A549 treated with AZD2906 at 1 μM for 4 hours (cell line): ENCODE results near the gene C16orf90. TPM values are rescaled to one million over a fixed set of nuclear protein-coding genes. Genes with fewer than 3 reads are reported as not detected.

Source experiments
- total RNA-seq: library from RNA; stranded (reverse); fragments of 200-300 nt; extraction: Qiagen RNA extraction; gene quantifications from 5 replicates; pipeline ENCODE4 v1.2.3, GENCODE V29; 2022

Gene C16orf90
- total RNA-seq: not detected in 5 replicates

DNA sequence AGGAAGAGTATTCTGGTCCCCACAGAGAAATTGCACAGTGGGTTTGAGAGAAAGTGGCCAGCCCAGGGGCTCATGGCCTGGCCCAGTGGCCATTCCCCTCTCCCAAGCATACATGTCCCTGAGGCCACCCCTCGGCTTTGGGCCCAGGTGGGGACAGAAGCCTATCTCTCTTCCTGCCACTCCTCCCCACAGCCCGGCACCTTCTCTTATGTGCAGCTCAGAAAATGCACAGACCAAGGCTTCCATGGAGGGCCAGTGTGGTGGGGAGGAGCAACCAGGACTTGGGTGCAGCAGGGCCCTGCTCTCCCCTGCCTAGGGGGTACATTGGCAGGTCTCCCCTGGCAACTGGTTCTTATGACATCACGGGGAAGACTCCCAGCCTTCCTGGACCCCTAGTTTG, at the start of gene C16orf90:
TSS of gene C16orf90 (minus strand) at position 314 of the 400 bp plus-strand sequence. CDS start at position 246, 68 bp downstream.

Other genes starting within 250 kb of the C16orf90 start
- 0.02 to 0.05 TPM (median 0.02 TPM) in 3 of 5 replicates, not detected in the others for gene MEFV, start 238.9 kb downstream of the C16orf90 start, total RNA-seq
- gene ZNF263, start 212.0 kb downstream of the C16orf90 start, total RNA-seq: 33.6 to 39.0 TPM (median 34.1 TPM) in 5 replicates
- gene TIGD7, start 190.1 kb downstream of the C16orf90 start, total RNA-seq: 0.72 to 1.4 TPM (median 1.2 TPM) in 5 replicates
- 9.5 to 10.4 TPM (median 9.7 TPM) in 5 replicates for gene ZNF75A, start 190.0 kb downstream of the C16orf90 start, total RNA-seq
- gene OR2C1, start 139.6 kb downstream of the C16orf90 start, total RNA-seq: not detected in 5 replicates
- 10.8 to 18.4 TPM (median 14.8 TPM) in 5 replicates for gene ZSCAN32, start 94.5 kb downstream of the C16orf90 start, total RNA-seq
- 12.3 to 14.5 TPM (median 12.8 TPM) in 5 replicates for gene ZNF174, start 94.3 kb downstream of the C16orf90 start, total RNA-seq
- 0.95 to 1.3 TPM (median 1.0 TPM) in 5 replicates for gene ZNF597, start 52.0 kb downstream of the C16orf90 start, total RNA-seq
- 46.2 to 54.0 TPM (median 52.7 TPM) in 5 replicates for gene NAA60, start 51.8 kb downstream of the C16orf90 start, total RNA-seq
- gene CLUAP1, start 5.5 kb upstream of the C16orf90 start, total RNA-seq: 17.4 to 20.5 TPM (median 19.0 TPM) in 5 replicates
- 0.02 to 0.08 TPM in 2 of 5 replicates, not detected in the others for gene NLRC3, start 81.9 kb upstream of the C16orf90 start, total RNA-seq
- gene SLX4, start 116.1 kb upstream of the C16orf90 start, total RNA-seq: 3.9 to 5.2 TPM (median 4.7 TPM) in 5 replicates
- 2.2 to 4.4 TPM (median 3.9 TPM) in 5 replicates for gene DNASE1, start 159.2 kb upstream of the C16orf90 start, total RNA-seq
- gene TRAP1, start 222.0 kb upstream of the C16orf90 start, total RNA-seq: 121 to 141 TPM (median 133 TPM) in 5 replicates